Ammon's horn (tissue), 1 donor: ENCODE results near the gene IGSF23.

Experiments used
- DNase-seq: peaks from one replicate; pipeline ENCODE4 v3.0.0-alpha.2; 2016; ENCODE audit warnings: low spot score

IGSF23 gene, protein sequence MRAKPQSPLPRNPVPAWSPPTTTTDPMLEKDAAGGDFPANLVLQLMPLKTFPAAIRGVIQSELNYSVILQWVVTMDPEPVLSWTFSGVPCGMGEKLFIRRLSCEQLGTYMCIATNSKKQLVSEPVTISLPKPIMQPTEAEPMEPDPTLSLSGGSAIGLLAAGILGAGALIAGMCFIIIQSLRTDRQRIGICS

DNA sequence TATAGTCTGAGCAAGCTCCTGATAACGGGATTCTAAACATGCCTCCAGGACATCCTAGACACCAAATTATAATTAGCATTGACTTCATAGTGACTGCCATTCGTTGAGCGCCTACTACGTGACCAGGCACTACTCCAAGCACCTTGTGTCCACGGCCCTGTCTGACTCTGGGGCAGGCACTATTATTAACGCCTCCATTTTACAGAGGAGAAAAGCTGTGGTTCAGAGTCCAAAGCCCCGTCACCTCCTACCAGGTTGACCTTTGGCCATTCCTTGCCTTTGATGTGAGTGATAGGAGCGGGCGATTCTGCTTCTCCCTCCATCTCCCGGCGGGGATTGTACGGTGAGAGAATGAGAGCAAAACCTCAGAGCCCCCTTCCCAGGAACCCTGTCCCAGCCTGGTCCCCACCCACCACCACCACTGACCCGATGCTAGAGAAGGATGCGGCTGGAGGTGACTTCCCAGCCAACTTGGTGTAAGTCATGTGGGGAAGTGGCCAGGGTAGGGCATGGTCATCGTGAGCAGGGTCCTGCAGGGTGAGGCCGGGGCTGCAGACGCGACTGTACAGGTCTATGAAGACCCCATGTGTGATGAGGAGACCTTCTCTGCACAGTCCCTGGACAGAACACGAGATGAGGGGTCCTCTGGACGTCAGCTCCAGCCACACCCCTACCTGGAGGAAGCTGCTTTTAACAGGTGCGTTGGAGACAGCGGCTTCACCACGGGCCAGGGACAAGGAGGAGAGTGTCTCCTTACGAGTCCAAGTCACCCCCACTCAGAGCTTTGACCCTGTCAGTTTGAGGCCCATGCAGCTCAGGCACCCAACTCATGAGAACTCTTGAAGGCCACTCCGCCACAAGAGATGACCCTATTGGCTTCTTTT is at the start of gene IGSF23:
IGSF23 (plus strand) TSS at position 269 of the 884 bp plus-strand sequence; CDS start at position 352, 83 bp downstream.
- no peak for DNase-seq

DNA sequence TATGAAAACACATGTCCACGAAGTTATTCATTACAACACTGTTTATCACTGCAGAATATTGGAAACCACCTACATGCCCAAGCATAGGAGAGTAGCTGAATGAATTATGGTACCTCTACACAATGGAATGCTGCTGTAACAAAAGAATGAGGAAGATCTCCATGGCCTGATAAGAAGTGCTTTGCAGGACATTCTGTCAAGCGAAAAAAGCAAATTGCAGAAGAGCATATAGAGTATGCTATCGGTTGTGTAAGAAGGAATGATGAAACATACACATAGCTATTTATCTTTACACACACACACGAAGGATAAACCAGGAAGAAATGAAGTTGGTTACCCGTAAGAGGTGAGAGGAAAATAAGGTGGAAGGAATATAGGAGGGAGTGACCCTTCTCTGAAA is 46.4 kb upstream of the IGSF23 start:
- no peak for DNase-seq

DNA sequence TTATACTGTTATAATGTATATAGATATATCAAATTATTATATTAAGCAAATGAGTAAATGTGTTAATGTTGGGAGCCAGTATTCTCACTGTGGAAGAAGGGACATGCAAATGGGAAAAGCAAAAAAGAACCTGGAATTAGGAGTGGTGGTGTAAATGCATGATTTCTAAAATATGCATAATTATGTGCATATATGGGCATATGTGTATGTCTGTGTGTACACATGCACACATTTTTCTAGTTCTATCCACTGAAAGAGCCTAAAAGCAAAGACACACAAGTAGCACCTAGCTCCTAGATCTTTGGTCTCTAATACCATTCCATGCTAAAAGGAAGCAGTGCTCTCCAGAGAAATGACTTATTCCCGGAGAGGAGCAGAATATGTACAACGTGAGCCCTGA is 45.6 kb upstream of the IGSF23 start:
- DNase-seq: no peak

DNA sequence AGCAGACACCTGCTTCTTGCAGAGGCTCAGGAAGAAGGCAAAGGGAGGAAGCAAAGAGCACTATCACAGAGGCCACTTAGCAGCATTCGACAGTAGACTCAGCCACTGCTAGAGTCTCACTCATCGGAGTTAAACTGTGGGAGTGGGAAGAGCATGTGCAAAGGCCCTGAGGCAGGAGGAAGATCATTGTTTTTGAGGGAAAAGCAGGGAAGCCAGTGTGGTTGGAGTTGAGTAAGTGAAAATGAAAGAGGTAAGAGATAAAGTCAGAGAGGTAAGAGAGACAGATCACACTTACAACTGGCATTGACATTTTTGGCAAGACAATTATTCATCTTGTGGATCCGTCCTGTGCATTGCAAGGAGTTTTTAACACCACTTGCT is 42.8 kb upstream of the IGSF23 start:
- no peak for DNase-seq

DNA sequence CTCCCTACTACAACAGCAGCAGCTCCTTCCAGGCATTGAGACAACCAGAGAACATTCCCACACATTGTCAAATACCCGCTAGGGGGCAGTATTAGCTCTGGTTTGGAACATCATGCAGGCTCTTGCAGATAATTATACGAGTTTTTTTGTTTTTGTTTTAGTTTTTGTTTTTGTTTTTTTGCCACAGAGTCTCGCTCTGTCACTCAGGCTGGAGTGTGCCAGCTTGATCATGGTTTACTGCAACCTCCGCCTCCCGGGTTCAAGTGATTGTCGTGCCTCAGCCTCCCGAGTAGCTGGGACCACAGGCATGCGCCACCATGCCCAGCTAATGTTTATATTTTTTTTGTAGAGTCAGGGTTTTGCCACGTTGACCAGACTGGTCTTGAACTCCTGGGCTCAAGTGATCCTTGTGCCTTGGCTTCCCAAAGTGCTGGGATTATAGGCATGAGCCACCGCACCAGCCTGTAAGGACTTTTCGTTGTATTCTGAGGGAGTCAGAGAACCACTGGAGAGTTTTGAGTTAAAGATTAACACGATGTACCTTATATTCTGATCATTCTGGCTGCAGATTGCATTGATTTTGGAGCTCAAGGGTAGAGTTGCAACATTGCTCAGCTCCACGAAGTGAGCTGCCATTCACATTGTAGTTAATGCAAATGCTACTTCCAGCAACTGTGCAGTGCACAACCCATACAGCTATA is 42.2 kb upstream of the IGSF23 start:
- peak; percentile 73 for DNase-seq

DNA sequence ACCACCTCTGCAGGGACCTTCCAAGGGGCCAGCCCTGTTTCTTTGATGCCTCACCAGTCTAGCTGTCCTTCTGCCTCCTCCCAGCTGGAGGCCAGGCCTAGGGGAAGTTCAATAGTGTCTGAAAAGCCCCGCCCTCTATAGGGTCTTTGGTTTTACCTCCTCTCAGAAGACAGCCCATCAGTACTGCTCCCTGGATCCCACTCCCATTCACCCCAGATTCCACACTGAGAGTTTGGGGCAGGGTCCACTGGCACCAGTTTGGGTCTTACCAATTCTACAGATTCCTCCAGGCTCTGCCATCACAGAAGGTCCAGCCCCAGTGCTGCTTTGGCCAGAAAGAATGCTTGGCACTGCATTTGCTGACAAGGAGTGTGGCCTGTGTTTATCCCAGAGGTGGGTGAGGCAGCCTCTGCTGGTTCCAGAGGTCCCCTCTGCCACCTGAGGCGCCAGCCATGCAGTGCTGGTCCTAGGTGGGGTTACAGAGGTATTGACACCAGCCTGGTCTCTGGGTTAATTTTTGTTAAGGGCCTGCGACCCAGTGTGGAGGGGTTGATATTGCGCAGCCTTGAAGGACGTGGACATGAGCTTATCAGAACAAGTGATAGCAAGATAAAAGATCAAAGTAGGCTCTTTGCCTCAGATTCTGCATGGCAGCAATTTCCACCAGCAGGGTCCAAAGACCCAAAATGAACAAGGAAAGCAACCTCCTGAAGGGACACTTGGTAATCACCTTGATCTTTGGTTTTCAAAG is 41.4 kb upstream of the IGSF23 start:
- no peak for DNase-seq

DNA sequence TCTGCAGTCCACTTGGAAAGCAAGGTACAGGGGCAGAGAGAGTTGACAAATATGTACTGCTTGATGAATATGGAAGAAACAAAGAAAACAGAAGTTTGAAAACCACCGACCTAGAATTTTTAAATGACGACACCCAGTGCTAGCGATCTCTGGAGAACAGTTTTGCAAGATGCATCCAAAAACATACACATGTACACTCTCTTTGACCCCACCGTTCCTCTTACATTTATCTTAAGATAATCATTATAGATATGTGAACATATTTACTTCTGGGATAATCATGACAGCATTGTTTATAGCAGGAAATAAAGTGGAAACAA is 40.8 kb upstream of the IGSF23 start:
- DNase-seq: no peak

GRCh38 chr19:44573183-44573582 is 40.2 kb upstream of the IGSF23 start:
- DNase-seq: no peak

GRCh38 chr19:44573627-44574026 is 39.7 kb upstream of the IGSF23 start:
- DNase-seq: no peak

GRCh38 chr19:44574186-44574950 is 39.0 kb upstream of the IGSF23 start:
- DNase-seq: no peak

GRCh38 chr19:44575116-44575700 is 38.2 kb upstream of the IGSF23 start:
- DNase-seq: no peak

DNA sequence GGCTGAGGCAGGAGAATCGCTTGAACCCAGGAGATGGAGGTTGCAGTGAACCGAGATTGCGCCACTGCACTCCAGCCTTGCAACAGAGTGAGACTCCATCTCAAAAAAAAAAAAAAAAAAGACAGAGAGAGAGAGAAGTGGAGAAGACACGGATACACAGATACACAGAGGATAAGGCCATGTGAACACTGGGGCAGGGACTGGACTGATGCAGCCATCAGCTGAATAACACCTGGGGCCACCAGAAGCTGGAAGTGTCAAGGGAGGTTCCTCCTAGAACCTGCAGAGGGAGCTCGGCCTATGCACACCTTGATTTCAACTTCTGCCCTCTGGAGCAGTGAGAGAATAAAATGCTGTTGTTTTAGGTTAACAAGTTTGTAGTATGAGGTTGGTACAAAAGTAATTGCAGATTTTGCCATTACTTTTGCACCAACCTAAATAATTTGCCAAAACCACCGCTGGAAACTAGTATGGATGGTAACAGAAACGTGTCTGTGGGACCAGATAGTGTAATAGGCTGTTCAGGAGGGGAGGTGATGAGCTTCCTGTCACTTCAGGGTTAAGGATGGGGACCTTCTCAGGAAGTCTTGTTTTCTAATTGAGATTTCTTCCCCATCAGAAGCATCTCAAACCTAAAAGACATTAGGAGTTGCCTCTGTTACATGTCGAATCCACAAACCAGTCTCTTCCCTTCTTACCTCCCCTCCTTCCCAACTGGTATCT is 36.4 kb upstream of the IGSF23 start:
- no peak for DNase-seq

DNA sequence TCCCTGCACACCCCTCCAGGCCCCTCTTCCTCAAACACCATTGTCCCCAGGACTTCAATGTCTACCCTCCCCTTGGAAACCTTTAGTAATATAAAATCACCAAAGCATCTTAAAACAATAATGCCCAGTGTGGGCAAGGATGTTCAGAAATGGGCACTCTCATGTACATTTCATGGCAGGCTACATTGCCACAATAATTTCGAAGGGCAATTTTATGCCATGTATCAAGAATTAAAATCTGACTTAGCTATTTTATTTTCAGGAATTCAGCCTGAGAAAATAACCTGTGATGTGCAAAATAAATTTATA is 35.8 kb upstream of the IGSF23 start:
- DNase-seq: no peak

GRCh38 chr19:44579663-44580365 is 33.5 kb upstream of the IGSF23 start:
- no peak for DNase-seq

DNA sequence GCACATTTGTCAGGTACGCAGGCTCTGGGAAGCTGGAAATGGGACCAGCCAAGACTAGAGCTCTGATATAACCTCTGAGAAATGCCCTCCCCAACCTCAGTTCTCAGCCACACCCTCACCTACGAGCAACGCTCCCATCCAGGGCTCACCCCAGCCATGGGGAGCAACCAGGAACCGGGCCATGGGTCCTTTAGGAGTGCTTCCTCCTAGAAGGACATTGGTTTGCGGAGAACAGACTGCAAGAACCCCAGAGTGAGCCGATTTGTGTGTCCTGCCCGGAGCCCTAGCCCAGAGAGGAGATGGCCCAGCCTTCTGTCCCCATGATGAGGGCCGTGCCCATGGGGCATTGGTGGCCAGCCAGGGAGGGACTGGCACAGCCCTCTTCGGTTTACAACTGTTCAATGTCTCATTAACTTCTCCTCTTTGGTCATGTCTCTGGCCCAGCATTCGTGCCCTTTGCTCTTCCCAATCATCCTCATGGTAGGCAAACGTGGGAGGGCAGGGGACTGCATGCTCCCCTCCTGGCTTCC is 32.9 kb upstream of the IGSF23 start:
- no peak for DNase-seq

DNA sequence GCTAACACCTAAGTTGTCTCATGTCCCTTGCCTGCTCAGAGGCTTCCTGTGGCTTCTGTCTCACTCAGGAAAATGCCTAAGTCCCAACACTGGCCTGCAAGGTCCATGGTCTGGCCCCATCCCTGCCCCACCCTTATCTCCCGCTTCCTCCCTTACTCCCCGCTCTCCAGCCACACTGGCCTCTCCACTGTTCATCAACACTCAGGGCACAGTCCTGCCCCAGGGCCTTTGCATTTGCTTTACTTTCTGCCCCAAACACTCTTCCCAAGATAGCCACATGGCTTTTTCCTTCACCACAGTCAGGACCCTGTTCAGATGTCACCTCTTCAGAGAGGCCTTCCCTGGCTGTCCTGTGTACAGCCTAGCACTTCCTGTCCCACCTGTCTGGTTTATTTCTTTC is 32.1 kb upstream of the IGSF23 start:
- DNase-seq: no peak

- DNase-seq: no peak
These were observed 30.6 kb upstream of the IGSF23 start for GRCh38 chr19:44582581-44583265.

GRCh38 chr19:44585371-44586133 is 27.8 kb upstream of the IGSF23 start:
- no peak for DNase-seq
